GM18508 (cell line): ENCODE measurements around the gene BCL2.
"Not testable (repeated sequence)": the region's sequence is repeated elsewhere in the genome, so short reads cannot be mapped to it uniquely, and the experiment has no call there.

Source experiments
- ATAC-seq: cut with Tn5 transposase; IDR thresholded peaks from one replicate; pipeline ENCODE4 v1.9.1; 2021; ENCODE audit warnings: moderate number of reproducible peaks; ENCODE audit not compliant: insufficient read depth, unreplicated experiment

The BCL2 gene

DNA sequence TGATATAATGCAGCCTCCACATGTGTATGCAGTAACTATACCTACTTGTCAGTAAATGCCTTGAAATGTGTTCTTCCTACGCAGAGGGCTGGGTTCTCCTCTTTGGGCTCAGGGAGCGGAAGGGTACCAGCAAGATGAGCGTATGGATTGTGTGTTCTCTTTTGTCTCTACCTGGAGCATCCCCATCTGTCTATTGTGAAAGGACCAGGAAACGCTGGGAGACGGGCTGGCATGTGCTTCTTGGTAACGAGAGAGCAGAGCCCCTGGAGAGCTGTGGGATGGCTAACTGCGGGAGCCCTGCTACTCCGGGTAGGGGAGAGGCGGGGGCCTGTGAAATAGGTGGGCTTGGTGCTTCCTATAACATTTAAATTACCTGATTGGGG, 80.9 kb downstream of the BCL2 start:
- ATAC-seq, result no peak

DNA sequence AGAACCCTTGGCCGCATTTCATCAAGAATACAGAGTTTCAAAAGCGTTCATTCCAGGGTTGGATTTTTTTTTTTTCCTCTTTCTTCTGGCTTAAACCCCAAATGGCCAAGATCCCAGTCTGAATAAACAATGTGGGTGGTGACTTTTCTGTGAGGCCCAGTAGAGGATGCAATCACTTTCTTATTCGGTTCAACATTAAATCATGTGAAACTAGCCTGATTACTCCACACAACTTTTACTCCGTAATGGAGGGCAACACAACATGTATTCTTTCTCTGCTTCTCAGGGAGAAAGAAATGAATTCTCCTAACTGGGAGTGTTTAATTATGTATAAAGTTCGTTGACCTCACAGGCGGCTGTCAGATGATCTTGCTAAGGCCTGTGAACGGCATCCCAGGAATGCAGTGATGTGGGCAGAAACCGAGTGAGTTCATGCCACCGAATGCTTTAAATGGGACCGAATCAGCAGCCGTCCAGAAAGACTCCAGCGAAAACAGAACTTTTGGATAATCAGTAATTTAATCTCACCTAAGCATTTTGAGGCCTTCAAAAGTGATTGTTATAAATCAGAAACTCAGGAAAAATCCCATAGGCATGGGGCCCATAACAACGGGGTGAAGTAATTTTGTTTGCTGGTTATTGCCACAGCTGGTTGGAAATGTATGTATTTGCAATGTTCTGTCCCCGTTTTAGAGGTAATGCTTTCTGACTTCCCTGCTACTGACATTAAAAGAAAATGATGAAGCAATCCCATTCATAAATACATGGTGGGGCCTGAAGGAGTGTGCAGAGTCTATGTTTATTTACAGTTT, 81.5 kb downstream of the BCL2 start:
- no peak for ATAC-seq

GRCh38 chr18:63236921-63237846, 82.4 kb downstream of the BCL2 start:
- no peak for ATAC-seq

DNA sequence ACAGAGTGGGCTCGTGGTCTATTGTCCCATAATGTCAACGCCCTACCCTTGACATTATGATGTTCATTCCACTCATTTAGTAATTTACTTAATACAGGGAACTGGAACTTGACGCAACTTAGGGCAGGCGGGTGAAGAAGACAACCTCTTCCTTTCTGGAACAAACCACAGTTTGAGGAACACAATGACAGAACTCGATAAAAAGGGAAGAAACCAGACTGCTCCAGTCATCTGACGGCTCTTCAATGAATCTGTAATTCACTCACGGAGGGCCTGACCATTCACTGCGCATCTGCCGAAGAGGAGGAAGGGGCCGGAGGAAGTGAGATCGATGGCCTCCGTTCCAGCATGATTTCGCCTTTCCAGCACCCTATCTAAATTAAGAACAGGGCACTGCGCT, 83.2 kb downstream of the BCL2 start:
- ATAC-seq, result no peak

DNA sequence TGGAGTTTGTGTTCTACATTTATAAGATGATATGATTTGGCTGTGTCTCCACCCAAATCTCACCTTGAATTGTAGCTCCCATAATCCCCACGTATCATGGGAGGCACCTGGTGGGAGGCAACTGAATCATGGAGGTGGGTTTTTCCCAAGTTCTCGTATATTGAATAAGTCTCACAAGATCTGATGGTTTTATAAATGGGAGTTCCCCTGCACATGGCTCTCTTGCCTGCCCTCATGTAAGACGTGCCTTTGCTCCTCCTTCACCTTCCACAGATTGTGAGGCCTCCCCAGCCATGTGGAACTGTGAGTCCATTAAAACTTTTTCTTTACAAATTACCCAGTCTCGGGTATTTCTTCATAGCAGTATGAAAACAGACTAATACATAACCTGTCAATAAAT, 83.6 kb downstream of the BCL2 start:
- not testable (repeated sequence) for ATAC-seq

DNA sequence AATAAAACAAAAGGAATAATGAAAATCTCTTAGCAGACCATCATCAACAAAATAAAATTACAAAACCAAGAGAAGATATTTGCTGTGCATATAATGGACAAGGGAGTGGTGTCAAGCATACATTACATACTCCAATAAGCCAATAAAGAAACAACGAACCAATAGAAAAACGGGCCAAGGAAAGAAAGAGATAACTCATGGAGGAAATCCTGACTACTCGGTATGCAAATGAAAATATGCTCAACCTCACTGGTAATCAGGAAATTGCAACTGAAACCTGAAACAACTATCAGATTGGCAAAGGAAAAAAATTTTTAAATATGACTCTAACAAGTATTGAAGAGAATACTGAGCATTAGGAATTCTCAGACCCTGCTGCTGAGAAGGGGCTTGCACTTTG, 84.7 kb downstream of the BCL2 start:
- no peak for ATAC-seq

- no peak for ATAC-seq
These were observed 85.1 kb downstream of the BCL2 start for GRCh38 chr18:63234432-63234831.

DNA sequence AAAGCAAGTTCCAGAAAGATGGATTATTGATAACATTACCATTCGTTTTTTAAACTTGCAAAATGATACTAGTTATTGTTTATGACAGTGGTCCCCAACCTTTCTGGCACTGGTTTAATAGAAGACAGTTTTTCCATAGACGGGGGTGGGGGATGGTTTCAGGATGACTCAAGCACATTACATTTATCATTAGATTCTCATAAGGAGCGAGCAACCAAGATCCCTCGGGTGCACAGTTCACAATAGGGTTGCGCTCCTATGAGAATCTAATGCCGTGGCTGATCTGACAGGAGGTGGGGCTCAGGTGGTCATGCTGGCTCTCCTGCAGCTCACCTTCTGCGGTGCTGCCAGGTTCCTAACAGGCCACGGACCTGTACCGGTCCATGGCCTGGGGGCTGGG, 86.2 kb downstream of the BCL2 start:
- ATAC-seq, result no peak

GRCh38 chr18:63232826-63233225, 86.7 kb downstream of the BCL2 start:
- no peak for ATAC-seq

GRCh38 chr18:63229971-63230370, 89.6 kb downstream of the BCL2 start:
- ATAC-seq, result no peak

DNA sequence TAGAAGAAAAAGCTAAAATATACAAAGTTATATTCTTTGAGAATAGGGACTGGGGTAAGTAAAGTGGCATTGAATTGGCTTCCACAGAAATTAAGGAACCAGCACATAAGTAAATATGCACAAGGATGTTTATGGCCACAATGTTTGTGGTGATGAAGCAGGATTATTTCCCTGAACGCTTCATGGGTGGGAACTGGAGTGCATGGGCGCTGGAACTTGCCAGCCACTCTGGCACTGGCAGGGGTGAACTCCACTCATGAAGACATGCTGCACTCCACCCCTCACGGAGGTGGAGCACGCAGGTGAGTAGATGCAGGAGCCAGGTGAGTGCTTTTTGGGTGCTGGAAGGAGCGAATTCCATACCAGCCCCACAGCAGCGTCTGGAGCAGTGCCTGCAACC, 94.1 kb downstream of the BCL2 start:
- ATAC-seq, result no peak

GRCh38 chr18:63224630-63225029, 94.9 kb downstream of the BCL2 start:
- ATAC-seq, result no peak

DNA sequence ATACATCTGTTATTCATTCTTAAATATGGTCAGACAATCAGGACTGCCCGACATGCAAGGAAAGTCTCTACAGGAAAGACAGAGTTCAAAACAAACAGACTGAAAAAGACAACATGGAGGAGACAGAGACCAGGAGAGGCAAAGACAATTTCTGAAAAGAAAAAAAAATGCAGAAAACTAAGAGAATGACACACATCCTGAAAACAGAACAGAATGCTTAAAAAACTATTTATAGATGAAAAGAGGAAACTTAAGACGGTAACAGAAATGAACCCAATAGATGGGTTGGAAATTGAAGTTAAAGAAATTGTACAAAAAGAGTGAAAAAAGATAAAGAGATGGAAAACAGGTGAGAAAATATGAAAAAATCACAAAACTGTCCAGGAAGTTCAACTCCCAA, 95.7 kb downstream of the BCL2 start:
- ATAC-seq, result no peak

DNA sequence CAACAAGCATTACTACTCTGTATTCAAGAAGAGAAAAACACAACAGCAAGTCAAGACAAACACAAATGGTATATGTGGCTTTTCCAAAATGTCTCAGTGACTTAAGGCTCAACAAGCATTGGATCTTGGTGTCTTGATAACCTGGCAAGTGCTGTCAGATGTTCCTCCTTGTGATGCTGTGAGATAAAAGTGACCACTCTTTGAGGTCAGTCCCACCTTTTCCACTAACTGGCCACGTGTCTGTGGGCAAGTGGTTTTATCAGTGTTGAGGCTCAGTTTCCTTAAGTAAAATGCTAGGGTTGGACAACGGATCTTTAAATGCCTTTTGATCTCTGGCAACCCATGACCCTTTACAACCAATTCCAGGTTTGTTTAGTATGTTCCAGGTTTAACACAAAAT, 98.7 kb downstream of the BCL2 start:
- ATAC-seq, result no peak

GRCh38 chr18:63218472-63218871, 101.1 kb downstream of the BCL2 start:
- ATAC-seq, result no peak

DNA sequence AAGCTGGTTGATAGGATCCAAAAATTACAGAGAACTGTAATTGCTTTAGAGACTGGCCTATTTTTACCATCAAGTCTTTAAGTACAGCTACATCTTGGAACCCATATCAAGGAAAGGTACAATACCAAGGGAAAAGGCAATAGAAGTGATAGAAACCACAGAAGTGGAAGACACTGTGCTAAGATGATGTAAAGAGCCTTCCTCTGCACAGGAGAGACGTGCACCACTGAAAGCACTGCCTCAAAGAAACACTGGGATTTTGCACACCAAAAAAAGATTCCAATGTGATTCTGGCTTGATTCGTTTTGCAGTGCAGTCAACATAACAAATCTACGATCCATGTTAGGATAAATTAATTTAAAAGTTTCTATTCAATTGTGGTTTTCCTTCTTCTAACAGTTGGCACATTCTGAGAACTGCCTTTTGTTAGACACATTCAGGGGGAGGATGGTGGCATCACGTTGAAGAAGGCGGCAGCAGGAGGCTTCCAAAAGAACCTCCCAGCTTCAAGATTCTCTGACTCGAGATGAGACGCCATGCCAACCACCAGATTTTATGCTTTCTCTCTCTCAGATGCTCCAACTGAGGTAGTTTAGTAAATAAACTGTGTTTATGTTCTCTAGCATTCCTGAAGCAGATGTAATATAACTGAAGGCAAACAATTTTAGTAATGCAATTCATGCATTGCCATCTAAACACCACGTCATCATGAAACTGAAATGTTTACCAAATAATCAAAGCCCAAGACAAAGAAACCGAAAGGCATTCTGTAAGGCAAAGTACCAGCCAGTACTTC, 102.9 kb downstream of the BCL2 start:
- ATAC-seq, result no peak

GRCh38 chr18:63213936-63214671, 105.5 kb downstream of the BCL2 start:
- no peak for ATAC-seq

GRCh38 chr18:63213331-63213900, 106.2 kb downstream of the BCL2 start:
- no peak for ATAC-seq

DNA sequence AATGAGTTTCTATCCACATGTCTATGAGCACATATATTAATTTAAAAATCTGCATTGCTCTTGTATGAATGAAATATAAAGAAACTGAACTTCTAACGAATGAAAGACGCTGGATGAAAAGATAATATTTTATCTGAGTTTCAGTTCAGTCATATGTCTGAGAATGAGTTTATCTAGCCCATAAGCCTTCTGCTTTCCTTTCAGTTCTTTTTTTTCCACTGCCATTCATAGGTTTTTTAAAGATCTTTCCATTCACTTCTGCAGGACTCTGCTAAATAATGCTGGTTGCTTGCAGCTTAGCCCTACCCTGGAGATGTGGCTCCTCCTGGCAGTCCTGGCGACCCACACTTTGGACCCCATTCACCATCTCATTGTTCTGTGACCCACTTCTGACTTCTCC, 109.0 kb downstream of the BCL2 start:
- ATAC-seq, result no peak

GRCh38 chr18:63208676-63209075, 110.9 kb downstream of the BCL2 start:
- ATAC-seq, result no peak
